RWPE1 (cell line): ENCODE results near the gene CIAPIN1.

Experiments
- CTCF ChIA-PET: fragments of 350-600 bp; sonication (Branson Sonifier 250); formaldehyde crosslinking; extraction: SDS; loops from one replicate; lab custom pipeline; 2021; lab: Yijun Ruan, JAX
- POLR2A ChIA-PET: fragments of 400-600 bp; formaldehyde crosslinking; extraction: SDS; loops from one replicate; lab custom pipeline; 2020; ENCODE audit warnings: antibody characterized with exemption; ENCODE audit not compliant: low non-redundant PET; lab: Yijun Ruan, JAX
- DNase-seq: peaks from one replicate; pipeline ENCODE4 v3.0.0; 2012; ENCODE audit warnings: low spot score
- H3K27ac ChIP-seq: fragments of 450-650 bp; 2 replicates; pipeline ENCODE4 v1.5.1; 2017
- TF ChIP-seq, protein P1 (sequence below): fragments of 450-650 bp; conservative IDR thresholded peaks from 2 replicates; pipeline ENCODE4 v1.5.1; 2017; ENCODE audit warnings: low read depth, mild to moderate bottlenecking

CIAPIN1 gene

GRCh38 chr16:57422026-57422944 is 24.9 kb downstream of the CIAPIN1 start:
- POLR2A ChIA-PET, result no interaction called here
- TF ChIP-seq, protein P1, sequence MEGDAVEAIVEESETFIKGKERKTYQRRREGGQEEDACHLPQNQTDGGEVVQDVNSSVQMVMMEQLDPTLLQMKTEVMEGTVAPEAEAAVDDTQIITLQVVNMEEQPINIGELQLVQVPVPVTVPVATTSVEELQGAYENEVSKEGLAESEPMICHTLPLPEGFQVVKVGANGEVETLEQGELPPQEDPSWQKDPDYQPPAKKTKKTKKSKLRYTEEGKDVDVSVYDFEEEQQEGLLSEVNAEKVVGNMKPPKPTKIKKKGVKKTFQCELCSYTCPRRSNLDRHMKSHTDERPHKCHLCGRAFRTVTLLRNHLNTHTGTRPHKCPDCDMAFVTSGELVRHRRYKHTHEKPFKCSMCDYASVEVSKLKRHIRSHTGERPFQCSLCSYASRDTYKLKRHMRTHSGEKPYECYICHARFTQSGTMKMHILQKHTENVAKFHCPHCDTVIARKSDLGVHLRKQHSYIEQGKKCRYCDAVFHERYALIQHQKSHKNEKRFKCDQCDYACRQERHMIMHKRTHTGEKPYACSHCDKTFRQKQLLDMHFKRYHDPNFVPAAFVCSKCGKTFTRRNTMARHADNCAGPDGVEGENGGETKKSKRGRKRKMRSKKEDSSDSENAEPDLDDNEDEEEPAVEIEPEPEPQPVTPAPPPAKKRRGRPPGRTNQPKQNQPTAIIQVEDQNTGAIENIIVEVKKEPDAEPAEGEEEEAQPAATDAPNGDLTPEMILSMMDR, result peak; percentile 60
- CTCF ChIA-PET, result interaction anchor here (0.5 to 1.8 kb wide), 9 partner anchors 10 to 1093 kb away, joined by 3 to 11 read pairs (median 4); no protein-coding TSS in a partner anchor
- peak; percentile 30 for DNase-seq
- no peak overlapping the region for H3K27ac ChIP-seq

DNA sequence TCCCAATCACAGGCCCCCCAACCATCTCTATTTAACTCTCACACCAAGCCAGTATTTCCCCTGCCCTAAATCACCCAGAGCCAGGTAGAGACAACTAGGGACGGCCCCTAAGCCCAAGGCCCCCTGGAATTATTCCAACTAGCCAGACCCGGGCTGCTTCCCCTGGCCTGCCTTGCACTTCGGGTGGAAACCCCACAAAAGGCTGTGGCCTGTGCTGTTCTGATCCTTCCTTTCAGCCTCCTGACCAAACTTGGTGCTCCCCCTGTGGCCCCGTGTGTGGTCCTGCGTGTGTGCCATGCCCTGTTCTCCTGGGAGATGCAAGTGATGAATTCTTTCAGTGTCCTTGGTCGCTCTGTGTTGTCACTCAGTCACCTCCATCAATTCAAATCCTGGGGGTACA is 27.7 kb downstream of the CIAPIN1 start:
- H3K27ac ChIP-seq, result no peak overlapping the region
- TF ChIP-seq, protein P1, result no peak
- POLR2A ChIA-PET, result no interaction called here
- CTCF ChIA-PET, result interaction anchor here (0.7 to 5.5 kb wide), 4 partner anchors 99 to 231 kb away, joined by 3 to 67 read pairs (median 6); no protein-coding TSS in a partner anchor
- DNase-seq, result no peak

DNA sequence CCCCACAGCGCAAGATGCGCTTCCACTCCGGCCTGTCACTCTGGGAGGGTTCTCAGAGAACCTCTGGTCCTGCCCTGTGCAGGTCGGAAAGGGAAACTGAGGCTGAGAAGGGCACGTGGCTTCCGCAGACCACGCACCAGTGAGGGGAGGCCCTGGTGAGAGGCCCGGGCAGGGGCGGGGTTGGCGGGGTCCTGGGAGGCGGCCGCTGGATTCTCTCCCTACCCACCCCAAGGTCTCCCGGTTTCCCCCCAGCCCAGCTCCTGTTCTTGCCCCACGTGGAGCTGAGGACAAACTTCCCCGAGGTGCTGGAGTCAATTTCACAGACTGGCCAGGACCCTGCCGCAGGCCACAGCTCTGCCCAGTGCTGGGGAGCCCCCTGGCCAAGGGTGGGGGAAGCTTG is 31.1 kb downstream of the CIAPIN1 start:
- ChIA-PET POLR2A (no interaction called here), CTCF (interaction anchor here (0.7 to 5.5 kb wide), 6 partner anchors 11 to 314 kb away, joined by 3 to 67 read pairs (median 4); partner anchors contain the start of gene CCL17)
- DNase-seq, result no peak
- TF ChIP-seq, protein P1, result no peak
- no peak overlapping the region for H3K27ac ChIP-seq

- POLR2A ChIA-PET, result no interaction called here
- no peak overlapping the region for H3K27ac ChIP-seq
- DNase-seq, result no peak
- CTCF ChIA-PET, result interaction anchor here (0.5 kb wide), 1 partner anchor 83 kb away, joined by 3 read pairs; no protein-coding TSS in a partner anchor
- TF ChIP-seq, protein P1, result no peak
Observed at GRCh38 chr16:57413733-57414132, 33.5 kb downstream of the CIAPIN1 start.

DNA sequence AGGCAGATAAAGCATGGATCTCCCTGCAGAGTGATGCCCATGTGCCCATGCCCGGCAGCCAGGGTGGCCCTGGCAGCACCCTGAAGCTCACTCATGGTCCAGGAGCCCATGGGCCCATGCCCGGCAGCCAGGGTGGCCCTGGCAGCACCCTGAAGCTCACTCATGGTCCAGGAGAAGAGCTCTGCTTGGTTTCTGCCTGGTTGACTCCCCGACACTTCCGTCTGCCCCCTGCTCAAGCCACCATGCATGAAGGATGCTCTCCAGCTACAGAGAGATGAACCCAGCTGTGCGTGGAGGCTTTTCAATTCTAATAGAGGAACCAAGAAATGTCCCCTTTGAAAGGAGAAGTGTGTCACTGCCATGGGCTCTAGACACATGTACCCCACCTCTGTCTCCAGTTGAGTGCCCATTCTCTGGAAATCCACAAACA is 33.9 kb downstream of the CIAPIN1 start:
- ChIA-PET POLR2A (no interaction called here), CTCF (interaction anchor here (0.5 to 1.5 kb wide), 5 partner anchors 18 to 113 kb away, joined by 3 to 5 read pairs (median 3); no protein-coding TSS in a partner anchor)
- no peak for DNase-seq
- H3K27ac ChIP-seq, result no peak overlapping the region
- TF ChIP-seq, protein P1, result no peak

- TF ChIP-seq, protein P1, result no peak
- ChIA-PET CTCF (interaction anchor here (0.6 to 1.5 kb wide), 4 partner anchors 17 to 113 kb away, joined by 3 to 5 read pairs (median 3); no protein-coding TSS in a partner anchor), POLR2A (no interaction called here)
- no peak overlapping the region for H3K27ac ChIP-seq
- no peak for DNase-seq
Observed at GRCh38 chr16:57412584-57412983, 34.6 kb downstream of the CIAPIN1 start.
